SKM-1 treated with dmso at 0.1 percent for 144 hours (cell line): ENCODE measurements around the gene PPARD.
"Not testable (repeated sequence)": the region's sequence is repeated elsewhere in the genome, so short reads cannot be mapped to it uniquely, and the experiment has no call there.

Source experiments
- DNase-seq: peaks from one replicate; lab custom pipeline; 2025; ENCODE audit not compliant: unreplicated experiment; lab: John Stamatoyannopoulos, UW

PPARD gene

GRCh38 chr6:35378261-35378660, 35.9 kb downstream of the PPARD start:
- DNase-seq = no peak

DNA sequence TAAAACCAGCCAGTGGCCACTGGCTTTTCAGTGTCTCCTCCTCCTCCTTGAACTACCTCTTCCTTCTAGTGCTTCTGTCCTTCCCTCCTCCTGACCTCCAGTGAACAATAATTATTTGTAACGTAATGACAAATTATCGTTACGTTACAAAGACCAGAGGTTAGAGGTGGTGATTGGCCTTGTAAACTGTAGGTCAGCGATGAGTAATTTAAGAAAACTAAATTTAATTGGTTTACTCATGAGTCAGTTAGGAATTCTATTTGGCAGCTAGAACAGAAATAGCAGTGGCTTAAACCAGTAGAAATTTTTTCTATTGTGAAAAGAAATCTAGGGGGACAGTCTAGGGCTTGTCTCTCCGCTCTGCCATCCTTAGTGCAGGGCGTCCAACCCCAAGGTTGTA, 38.8 kb downstream of the PPARD start:
- no peak for DNase-seq

DNA sequence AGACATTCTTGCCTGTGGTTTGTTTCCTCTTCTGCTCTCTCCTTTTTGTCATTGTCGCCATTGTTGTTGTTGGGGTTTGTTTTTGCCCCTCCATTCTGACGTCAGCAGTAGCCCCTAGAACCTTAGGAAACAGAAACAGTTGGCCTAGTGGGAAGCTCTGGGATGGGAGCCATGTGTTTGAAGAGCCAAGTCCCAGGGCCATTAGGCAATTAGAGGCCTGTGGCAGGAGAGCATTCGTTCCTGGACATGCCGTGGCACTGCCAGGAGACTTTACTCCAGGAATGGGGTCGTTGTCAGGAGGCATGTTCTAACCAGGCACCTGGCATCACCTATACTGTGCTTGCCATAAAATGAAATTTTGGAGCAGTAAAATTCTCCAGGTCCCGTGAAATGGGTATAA, 39.7 kb downstream of the PPARD start:
- DNase-seq = no peak

DNA sequence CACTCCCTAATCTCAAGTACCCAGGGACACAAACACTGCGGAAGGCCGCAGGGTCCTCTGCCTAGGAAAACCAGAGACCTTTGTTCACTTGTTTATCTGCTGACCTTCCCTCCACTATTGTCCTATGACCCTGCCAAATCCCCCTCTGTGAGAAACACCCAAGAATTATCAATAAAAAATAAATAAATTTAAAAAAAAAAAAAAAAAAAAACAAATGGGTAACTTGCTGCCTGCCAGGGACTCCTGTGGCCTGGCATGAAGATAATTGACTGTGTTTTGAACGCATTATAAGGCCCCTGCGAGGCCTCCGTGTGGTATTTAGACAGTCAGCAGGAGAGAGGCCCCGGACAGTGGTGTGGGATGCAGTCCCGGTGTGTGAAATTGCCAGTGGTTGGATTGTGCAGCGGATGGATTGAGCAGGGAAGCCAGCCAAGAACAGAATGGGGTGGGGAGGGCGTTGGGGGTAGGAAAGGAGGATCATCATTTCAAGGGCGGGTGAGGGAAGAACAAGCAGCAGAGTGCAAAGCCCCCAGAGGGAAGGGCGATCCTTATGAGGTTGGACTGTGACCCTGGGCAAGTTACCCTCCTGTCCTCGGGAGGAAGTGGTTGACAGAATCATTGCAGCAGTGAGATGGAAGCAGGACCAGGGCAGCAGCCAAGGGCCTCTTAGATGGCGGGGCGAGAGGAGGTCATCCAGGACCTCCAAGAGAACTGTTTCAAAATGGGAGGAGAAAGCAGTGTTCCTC, 43.3 kb downstream of the PPARD start:
- no peak for DNase-seq

GRCh38 chr6:35386989-35387388, 44.6 kb downstream of the PPARD start:
- no peak for DNase-seq

DNA sequence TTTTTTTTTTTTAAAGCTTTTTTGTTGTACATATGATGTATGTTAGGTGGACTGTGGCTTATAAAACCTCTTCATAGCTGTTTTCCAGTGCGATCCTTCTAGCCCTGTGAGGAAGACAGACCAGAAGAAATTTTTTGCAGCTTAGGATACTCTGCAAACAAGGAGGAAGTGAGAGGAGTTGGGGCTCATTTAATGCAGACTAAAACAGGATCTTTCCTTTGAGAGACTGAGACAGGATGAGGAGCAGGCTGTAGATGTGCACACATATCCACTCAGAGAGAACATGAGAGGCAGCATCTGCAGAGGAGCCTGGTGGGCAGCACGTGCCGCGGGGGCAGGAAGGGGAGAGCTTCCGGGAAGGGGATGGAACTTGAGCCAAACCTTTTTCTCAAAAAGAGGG, 45.7 kb downstream of the PPARD start:
- peak; percentile 40 for DNase-seq

DNA sequence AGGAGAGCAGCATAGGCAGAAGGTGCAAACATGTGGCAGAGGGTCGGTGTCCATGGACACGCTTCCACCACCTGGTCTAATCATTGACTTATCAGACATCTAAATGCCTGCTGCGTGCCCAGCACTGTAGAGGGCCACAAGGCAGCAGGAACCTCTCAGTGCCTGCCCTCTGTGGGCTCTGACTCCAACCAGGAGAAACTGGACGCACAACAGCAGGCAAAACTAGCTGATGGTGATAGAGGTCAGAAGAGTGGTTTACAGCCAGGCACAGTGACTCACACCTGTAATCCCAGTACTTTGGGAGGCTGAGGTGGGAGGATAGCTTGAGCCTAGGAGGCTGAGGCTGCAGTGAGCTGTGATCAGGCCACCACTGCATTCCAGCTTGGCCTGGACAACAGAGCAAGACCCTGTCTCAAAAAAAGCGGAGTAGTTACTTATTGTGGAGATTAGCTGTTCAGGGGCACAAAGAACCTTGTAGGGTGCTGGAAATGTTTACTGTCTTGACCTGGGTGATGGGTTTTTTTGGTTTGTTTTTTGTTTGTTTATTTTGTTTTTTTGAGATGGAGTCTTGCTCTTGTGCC, 46.5 kb downstream of the PPARD start:
- no peak for DNase-seq

DNA sequence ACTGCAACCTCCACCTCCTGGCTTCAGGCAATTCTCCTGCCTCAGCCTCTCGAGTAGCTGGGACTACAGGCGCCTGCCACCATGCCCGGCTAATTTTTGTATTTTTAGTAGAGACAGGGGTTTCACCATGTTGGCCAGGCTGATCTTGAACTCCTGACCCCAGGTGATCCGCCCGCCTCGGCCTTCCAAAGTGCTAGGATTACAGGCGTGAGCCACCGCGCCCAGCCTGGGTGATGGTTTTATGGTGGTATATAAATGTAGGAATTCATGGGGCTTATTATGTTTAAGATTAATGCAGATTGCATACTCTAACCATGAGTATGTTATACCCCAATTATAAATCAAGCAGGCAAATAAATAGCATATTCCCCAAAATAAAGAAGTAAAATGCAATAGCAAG, 47.0 kb downstream of the PPARD start:
- not testable (repeated sequence) for DNase-seq

DNA sequence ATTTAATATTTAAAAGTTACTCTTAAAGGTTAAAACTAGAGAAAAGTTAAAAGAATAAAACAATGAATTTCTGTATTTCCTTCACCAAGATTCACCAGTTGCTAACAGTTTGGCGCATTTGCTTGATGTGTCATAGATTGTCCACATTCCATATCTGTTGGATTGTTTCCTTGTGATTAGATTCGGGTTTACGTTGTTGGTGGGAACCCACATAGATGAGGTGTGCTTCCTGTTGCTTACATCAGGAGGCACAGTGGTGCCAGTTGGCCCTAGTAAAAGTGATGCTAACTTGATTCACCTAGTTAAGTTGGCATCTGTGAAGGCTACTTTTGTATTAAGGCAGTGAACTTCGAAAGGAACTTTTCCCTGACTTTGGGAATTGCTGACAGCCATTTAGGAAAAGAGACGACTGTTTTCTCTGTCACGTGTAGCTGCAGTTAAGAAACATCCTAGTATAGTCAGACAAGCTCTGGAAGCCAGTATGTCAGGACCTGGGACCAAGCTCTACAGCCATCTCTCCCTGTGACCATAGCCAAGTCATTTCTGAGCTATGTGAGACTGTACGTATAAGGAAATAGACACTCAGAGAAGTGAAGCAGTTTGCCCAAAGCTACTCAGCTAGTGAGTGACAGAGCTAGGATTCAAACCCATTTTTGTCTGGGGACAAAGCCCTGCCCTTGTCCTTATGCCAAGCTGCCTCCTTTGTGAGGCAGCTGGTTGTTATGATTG, 49.0 kb downstream of the PPARD start:
- DNase-seq = no peak

GRCh38 chr6:35392111-35392702, 49.8 kb downstream of the PPARD start:
- no peak for DNase-seq

GRCh38 chr6:35392773-35393672, 50.7 kb downstream of the PPARD start:
- no peak for DNase-seq

GRCh38 chr6:35396991-35397390, 54.6 kb downstream of the PPARD start:
- DNase-seq = no peak

- DNase-seq = no peak
These were observed 55.6 kb downstream of the PPARD start for GRCh38 chr6:35397806-35398418.

DNA sequence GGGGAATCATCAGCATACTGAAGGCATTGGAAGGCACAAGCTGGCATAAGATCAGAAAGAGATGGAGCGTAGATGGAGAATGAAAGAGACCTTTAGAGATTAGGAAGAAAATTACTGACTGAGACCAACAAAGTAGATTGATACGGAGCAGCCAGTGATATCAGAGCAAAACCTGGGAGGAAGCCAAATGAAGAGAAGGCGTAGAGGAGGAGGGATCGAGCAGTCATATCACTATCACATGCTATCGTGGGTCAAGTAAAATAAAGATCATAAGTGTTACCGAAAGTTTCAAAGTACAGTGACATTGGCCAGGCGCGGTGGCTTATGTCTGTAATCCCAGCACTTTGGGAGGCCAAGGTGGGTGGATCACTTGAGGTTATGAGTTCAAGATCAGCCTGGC, 56.2 kb downstream of the PPARD start:
- DNase-seq = no peak

DNA sequence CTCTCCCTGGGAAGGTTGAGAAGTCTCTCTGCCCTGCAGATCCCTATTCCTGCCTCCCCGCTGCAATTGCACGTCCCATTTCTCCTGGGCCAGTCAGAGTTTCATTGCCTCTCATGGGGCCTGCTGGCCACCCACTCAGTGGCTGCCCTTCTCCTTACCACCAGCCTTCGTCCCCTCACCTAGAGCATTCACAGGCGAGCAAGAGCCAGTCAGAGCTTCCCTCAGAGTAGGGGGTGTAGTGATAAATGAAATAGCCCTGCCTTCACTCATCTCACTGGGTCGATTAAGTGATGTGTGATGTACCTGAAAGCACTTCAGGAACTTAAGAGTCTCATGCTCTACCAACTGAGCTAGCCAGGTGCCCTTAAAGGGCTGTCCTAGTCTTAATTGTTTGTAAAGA, 57.8 kb downstream of the PPARD start:
- DNase-seq = no peak

DNA sequence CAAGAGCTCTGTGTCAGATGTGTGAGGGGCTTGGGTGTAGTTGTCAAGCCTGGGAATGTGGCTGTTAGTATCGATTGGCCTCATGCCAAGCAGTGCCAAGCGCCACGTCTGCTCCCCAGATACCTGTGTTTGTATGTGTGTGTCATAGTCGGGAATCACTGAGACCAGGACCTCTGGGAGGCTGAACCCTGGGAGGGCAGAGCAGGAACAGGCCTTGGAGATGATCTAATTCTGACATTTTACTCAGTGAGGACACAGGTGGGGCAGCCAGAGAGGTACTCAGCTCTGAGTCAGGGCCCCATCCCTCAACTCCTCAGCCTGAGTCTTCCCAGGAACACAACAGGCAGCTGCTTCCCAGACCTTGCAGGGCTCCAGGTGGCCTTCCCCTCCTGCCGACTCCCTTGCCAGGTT, 58.5 kb downstream of the PPARD start:
- DNase-seq = no peak

- no peak for DNase-seq
These were observed 59.2 kb downstream of the PPARD start for GRCh38 chr6:35401514-35401913.

DNA sequence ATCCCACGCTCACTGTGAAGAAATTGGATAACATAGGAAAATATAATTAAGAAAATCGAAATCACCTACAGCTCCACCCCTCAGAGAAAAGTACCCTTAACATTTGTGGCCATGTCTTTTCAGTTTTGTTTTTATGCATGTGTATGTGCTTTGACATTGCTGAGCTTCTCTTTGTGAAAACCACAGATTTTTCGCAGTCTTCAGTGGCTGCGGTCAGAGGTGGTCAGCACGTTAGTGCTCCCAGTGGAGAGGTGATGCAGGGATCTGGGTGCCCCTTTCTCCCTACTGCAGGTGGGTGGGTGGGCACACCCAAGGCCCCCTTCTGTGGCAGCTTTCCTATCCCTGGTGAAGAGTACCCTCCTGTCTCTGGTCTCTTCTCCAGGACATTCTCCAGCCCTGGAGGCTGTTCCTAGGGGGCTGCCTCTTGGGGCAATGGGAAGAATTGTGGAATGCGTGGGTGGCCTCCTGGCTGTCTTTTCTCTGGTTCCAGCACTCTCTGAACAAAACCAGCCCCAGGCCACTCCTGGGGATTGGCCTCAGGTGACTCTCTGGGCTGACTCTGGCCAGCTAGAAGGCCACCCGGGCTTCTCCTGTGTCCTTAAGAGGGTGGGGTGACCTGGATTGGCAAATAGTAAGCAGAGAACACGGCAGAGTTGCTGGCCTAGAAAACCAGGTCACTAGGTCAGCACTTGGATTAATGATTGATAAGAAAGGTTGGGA, 59.9 kb downstream of the PPARD start:
- no peak for DNase-seq

GRCh38 chr6:35402856-35403191, 60.5 kb downstream of the PPARD start:
- DNase-seq = no peak
